ENCODE results near the gene DMRTC1B. TPM values are rescaled to one million over a fixed set of nuclear protein-coding genes. Genes with fewer than 3 reads are reported as not detected.
"Not testable (repeated sequence)": the region's sequence is repeated elsewhere in the genome, so short reads cannot be mapped to it uniquely, and the experiment has no call there.

DMRTC1B gene, protein sequence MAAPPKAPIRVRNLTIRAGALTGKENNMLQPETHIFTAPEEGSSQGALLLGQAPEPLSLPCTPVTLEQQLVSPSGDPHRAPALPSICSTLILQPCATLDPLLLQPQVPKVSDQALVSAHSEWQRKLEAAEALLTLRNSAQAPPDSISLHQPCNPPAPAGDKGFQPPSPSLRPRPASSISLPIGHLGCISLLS
- not detected for total RNA-seq
- long read RNA-seq, donor 1, result 0 reads
- long read RNA-seq, donor 2, result 0 reads

- intact Hi-C loops (cut with DNase I); DNase-seq (ENCODE audit: low spot score): not testable (repeated sequence)
These were observed at the start of gene DMRTC1B for GRCh38 chrX:72776653-72777466. Gene DMRTC1B (plus strand): TSS chrX:72776890. CDS start chrX:72845136, 68,246 bp downstream.

GRCh38 chrX:72727846-72728245, 48.8 kb upstream of the DMRTC1B start:
- intact Hi-C loops (cut with DNase I), result no loop called here
- DNase-seq (ENCODE audit: low spot score), result no peak

DNA sequence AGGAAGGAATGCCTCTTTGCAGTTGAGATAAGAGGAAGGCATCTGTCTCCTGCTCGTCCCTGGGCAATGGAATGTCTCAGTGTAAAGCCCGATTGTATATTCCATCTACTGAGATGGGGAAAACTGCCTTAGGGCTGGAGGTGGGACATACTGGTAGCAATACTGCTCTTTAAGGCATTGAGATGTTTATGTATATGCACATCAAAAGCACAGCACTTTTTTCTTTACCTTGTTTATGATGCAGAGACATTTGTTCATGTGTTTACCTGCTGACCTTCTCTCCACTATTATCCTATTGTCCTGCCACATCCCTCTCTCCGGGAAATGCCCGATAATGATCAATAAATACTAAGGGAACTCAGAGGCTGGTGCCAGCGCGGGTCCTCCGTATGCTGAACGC, 43.1 kb upstream of the DMRTC1B start:
- DNase-seq (ENCODE audit: low spot score); intact Hi-C loops (cut with DNase I): not testable (repeated sequence)

DNA sequence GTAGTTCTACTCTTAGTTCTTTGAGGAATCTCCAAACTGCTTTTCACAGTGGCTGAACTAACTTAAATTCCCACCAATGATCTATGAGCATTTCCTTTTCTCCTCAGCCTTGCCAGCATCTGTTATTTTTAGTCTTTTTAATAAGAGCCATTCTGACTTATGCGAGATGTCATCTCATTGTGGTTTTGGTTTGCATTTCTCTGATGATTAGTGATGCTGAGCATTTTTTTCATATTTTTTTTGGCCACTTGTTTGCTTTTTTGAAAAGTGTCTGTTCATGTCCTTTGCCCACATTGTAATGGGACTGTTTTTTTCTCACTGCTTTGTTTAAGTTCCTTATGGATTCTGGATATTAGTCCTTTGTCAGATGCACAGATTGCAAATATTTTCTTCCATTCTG, 41.1 kb upstream of the DMRTC1B start:
- intact Hi-C loops (cut with DNase I), result no loop called here
- no peak for DNase-seq (ENCODE audit: low spot score)

DNA sequence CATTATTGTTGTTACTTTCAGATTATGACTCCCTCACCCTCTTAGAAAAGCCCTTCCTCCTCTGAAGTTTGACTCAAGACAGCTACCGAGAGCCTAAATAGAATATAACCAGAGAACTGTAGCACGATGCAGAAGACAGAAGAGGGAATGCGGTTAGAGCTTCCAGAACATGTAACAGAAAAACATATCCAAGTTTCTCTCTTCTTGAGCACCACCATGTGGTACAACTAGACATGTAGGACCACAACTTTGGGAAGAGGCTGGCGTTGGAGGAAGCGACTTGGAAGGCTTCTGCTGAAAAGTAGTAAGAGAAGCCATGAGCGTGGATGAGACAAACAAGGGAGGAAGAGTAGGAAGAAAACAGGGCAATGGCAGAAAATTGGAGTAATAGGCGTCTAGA, 31.1 kb upstream of the DMRTC1B start:
- DNase-seq (ENCODE audit: low spot score); intact Hi-C loops (cut with DNase I): not testable (repeated sequence)

GRCh38 chrX:72748545-72748944, 28.1 kb upstream of the DMRTC1B start:
- DNase-seq (ENCODE audit: low spot score); intact Hi-C loops (cut with DNase I): not testable (repeated sequence)

DNA sequence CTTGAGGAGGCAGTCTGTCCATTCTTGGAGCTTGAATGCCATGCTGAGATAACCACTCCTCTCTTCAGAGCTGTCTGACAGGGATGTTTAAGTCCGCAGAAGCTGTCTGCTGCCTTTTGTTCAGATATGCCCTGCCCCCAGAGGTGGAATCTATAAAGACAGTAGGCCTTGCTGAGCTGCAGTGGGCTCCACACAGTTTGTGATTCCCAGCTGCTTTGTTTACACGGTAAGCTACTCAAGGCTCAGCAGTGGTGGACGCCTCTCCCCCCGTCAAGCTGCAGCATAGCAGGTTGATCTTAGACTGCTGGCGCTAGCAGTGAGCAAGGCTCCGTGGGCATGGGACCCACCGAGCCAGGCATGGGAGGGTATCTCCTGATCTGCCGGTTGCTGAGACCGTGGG, 16.2 kb upstream of the DMRTC1B start:
- intact Hi-C loops (cut with DNase I), result not testable (repeated sequence)

GRCh38 chrX:72777467-72777790, 739 bp downstream of the DMRTC1B start:
- intact Hi-C loops (cut with DNase I); DNase-seq (ENCODE audit: low spot score): not testable (repeated sequence)

More for the DNA sequence above, 16.2 kb upstream of the DMRTC1B start:
- DNase-seq (ENCODE audit: low spot score), result not testable (repeated sequence)

DNA sequence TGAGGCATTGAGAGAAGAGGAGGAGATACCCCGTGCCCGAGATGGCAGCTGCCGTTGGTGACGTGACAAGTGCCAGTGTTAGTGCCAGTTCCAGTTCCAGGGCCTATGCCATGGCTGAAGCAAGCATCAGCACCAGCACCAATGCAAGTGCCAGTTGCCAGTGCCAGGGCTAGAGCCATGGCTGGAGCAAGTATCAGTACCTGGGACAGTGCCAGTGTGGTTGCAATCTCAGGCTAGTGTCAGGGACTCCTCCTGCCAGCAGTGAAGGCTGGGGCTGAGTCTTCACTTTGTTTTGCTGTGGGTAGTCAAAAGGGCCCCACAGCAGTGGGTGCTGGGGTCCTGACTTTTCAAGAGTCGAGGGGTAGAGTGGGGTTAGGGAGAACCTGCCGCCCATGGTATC, 1.5 kb downstream of the DMRTC1B start:
- DNase-seq (ENCODE audit: low spot score); intact Hi-C loops (cut with DNase I): not testable (repeated sequence)

GRCh38 chrX:72782560-72782959, 5.9 kb downstream of the DMRTC1B start, which contains the start of gene FAM236B:
Gene FAM236B (minus strand): TSS chrX:72782660. CDS start chrX:72782560, 100 bp downstream.
- DNase-seq (ENCODE audit: low spot score); intact Hi-C loops (cut with DNase I): not testable (repeated sequence)

- DNase-seq (ENCODE audit: low spot score); intact Hi-C loops (cut with DNase I): not testable (repeated sequence)
These were observed 6.8 kb downstream of the DMRTC1B start for GRCh38 chrX:72783365-72783936.

DNA sequence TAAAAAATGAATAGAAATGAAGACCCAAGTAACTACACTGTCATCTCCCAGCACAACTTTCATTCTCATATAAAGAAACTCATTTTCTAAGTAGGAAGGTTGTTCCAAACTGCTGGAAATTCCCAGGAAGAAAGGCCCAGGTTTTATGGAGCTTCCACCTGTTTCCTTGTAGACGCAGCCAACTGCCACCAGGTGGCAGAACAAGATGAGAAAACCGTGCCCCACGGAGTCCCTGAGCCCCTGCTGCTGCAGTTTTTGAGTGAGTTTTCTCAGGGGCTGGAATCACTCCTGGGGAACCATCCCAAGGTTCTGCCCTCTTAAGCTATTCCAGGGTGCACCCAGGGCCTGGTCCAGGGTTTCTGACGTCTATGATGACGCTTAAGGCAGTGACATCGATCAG, 7.3 kb downstream of the DMRTC1B start:
- DNase-seq (ENCODE audit: low spot score); intact Hi-C loops (cut with DNase I): not testable (repeated sequence)

- DNase-seq (ENCODE audit: low spot score); intact Hi-C loops (cut with DNase I): not testable (repeated sequence)
These were observed 11.5 kb downstream of the DMRTC1B start for GRCh38 chrX:72788142-72788541.

DNA sequence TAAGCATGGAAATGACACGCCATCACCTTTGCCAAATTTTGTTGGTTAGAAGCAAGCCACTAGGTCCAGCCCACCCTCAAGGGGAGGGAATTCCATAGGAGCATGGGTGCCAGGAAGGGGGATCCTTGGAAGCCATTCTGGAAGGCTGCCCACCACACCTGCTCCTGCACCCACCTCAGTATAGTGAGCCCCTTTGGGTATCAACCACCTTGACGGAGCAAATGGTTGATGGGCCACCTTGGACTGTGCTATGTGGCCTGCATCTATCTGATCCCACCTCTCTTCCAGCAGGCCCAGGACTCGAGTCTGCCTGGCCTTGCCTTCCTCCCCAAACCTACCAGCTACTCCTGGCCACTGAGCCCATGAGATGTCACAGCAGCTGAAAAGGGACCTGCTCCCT, 13.7 kb downstream of the DMRTC1B start:
- DNase-seq (ENCODE audit: low spot score); intact Hi-C loops (cut with DNase I): not testable (repeated sequence)

GRCh38 chrX:72808110-72808509, 31.4 kb downstream of the DMRTC1B start, which contains the start of gene FAM236D:
Gene FAM236D (minus strand): TSS chrX:72808210. CDS start chrX:72808110, 100 bp downstream.
- DNase-seq (ENCODE audit: low spot score); intact Hi-C loops (cut with DNase I): not testable (repeated sequence)

DNA sequence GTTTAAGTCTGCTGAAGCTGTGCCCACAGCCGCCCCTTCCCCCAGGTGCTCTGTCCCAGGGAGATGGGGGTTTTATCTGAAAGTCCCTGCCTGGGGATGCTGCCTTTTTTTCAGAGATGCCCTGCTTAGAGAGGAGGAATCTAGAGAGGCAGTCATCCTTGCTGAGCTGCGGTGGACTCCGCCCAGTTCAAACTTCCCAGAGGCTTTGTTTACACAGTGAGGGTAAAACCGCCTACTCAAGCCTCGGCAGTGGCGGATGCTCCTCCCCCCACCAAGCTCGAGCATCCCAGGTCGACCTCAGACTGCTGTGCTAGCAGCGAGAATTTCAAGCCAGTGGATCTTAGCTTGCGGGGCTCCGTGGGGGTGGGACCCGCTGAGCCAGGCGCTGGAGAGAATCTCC, 54.0 kb downstream of the DMRTC1B start:
- DNase-seq (ENCODE audit: low spot score); intact Hi-C loops (cut with DNase I): not testable (repeated sequence)

GRCh38 chrX:72837532-72837931, 60.8 kb downstream of the DMRTC1B start:
- intact Hi-C loops (cut with DNase I); DNase-seq (ENCODE audit: low spot score): not testable (repeated sequence)

- intact Hi-C loops (cut with DNase I); DNase-seq (ENCODE audit: low spot score): not testable (repeated sequence)
These were observed 106.2 kb downstream of the DMRTC1B start for GRCh38 chrX:72882898-72883297.

GRCh38 chrX:72889740-72890139, 113.0 kb downstream of the DMRTC1B start:
- intact Hi-C loops (cut with DNase I); DNase-seq (ENCODE audit: low spot score): not testable (repeated sequence)
